Measurements from ENCODE around the gene TMEM233. TPM values are rescaled to one million over a fixed set of nuclear protein-coding genes. Genes with fewer than 3 reads are reported as not detected.

TMEM233 gene
- polyA plus RNA-seq, 1 experiment, result not detected

GRCh38 chr12:119682639-119683252 lies 89.2 kb downstream of the TMEM233 start:
- no peaks in the 10 kb centered on the region for H3K27me3 ChIP-seq (ENCODE audit: control insufficient read depth, insufficient read depth, low read length)
- CTCF ChIA-PET, result interaction anchor here (0.8 to 4.0 kb wide), 3 partner anchors 12 to 15 kb away, joined by 3 to 25 read pairs (median 4); partner anchors contain the start of gene PRKAB1
- POLR2A ChIA-PET, result no interaction called here
- no peaks in the 10 kb centered on the region for H3K9me3 ChIP-seq (ENCODE audit: control insufficient read depth, insufficient read depth, low read length)
- H3K27ac ChIP-seq (ENCODE audit: low read depth, low read length), result no peak overlapping the region
- TF ChIP-seq CTCF (IDR thresholded peaks at IDR 0.05; ENCODE audit: low read depth, low read length), result no peak
- no peak for DNase-seq (ENCODE audit: low read depth, low spot score)
- H3K4me3 ChIP-seq (ENCODE audit: low read depth, low read length), result no peak overlapping the region

GRCh38 chr12:119683413-119683812 lies 89.8 kb downstream of the TMEM233 start:
- Histone ChIP-seq H3K4me3 (ENCODE audit: low read depth, low read length) (no peak overlapping the region), H3K27ac (ENCODE audit: low read depth, low read length) (no peak overlapping the region), H3K9me3 (ENCODE audit: control insufficient read depth, insufficient read depth, low read length) (no peaks in the 10 kb centered on the region), H3K27me3 (ENCODE audit: control insufficient read depth, insufficient read depth, low read length) (no peaks in the 10 kb centered on the region)
- ChIA-PET CTCF (no interaction called here), POLR2A (no interaction called here)
- DNase-seq (ENCODE audit: low read depth, low spot score), result no peak
- no peak for TF ChIP-seq CTCF (IDR thresholded peaks at IDR 0.05; ENCODE audit: low read depth, low read length)

GRCh38 chr12:119683816-119684215 lies 90.2 kb downstream of the TMEM233 start:
- no peaks in the 10 kb centered on the region for H3K27me3 ChIP-seq (ENCODE audit: control insufficient read depth, insufficient read depth, low read length)
- DNase-seq (ENCODE audit: low read depth, low spot score), result no peak
- H3K27ac ChIP-seq (ENCODE audit: low read depth, low read length), result no peak overlapping the region
- no peak overlapping the region for H3K4me3 ChIP-seq (ENCODE audit: low read depth, low read length)
- ChIA-PET CTCF (no interaction called here), POLR2A (no interaction called here)
- H3K9me3 ChIP-seq (ENCODE audit: control insufficient read depth, insufficient read depth, low read length), result no peaks in the 10 kb centered on the region
- no peak for TF ChIP-seq CTCF (IDR thresholded peaks at IDR 0.05; ENCODE audit: low read depth, low read length)

- Histone ChIP-seq H3K27me3 (ENCODE audit: control insufficient read depth, insufficient read depth, low read length) (no peaks in the 10 kb centered on the region), H3K4me3 (ENCODE audit: low read depth, low read length) (no peak overlapping the region), H3K9me3 (ENCODE audit: control insufficient read depth, insufficient read depth, low read length) (no peaks in the 10 kb centered on the region), H3K27ac (ENCODE audit: low read depth, low read length) (no peak overlapping the region)
- TF ChIP-seq CTCF (IDR thresholded peaks at IDR 0.05; ENCODE audit: low read depth, low read length), result no peak
- POLR2A ChIA-PET, result no interaction called here
- CTCF ChIA-PET, result interaction anchor here (1.0 kb wide), 1 partner anchor 17 kb away, joined by 4 read pairs; the partner anchor contains the start of gene PRKAB1
- no peak for DNase-seq (ENCODE audit: low read depth, low spot score)
Measured at GRCh38 chr12:119684711-119685369, 91.3 kb downstream of the TMEM233 start.

- no peak for TF ChIP-seq CTCF (IDR thresholded peaks at IDR 0.05; ENCODE audit: low read depth, low read length)
- Histone ChIP-seq H3K27ac (ENCODE audit: low read depth, low read length) (no peak overlapping the region), H3K4me3 (ENCODE audit: low read depth, low read length) (no peak overlapping the region), H3K9me3 (ENCODE audit: control insufficient read depth, insufficient read depth, low read length) (no peaks in the 10 kb centered on the region; the same call in 1 of the 2 replicates), H3K27me3 (ENCODE audit: control insufficient read depth, insufficient read depth, low read length) (no peaks in the 10 kb centered on the region)
- CTCF ChIA-PET, result interaction anchor here (1.0 to 2.2 kb wide), 2 partner anchors 10 to 18 kb away, joined by 4 to 12 read pairs; partner anchors contain the start of gene PRKAB1
- POLR2A ChIA-PET, result no interaction called here
- DNase-seq (ENCODE audit: low read depth, low spot score), result no peak
Measured at GRCh38 chr12:119685375-119685774, 91.8 kb downstream of the TMEM233 start.

All from AG04450 (cell line).